ENCODE results near the gene ABCA4. TPM values are rescaled to one million over a fixed set of nuclear protein-coding genes. Genes with fewer than 3 reads are reported as not detected.
A peak's percentile ranks its signal among the peaks of the same experiment; 100 is the strongest.

ABCA4 gene
- total and polyA plus RNA-seq, 2 donors (not counting 3 experiments of a cell fraction or from before 2014, with no cell fraction given): 2.3 to 4.9 TPM

- Histone ChIP-seq H3K27me3 (ENCODE audit: control insufficient read depth in 2 of 2, insufficient read depth in 2 of 2, low read length in 2 of 2) (no peaks in the 10 kb centered on the region), H3K79me2 (ENCODE audit: control insufficient read depth, insufficient read depth, low read length) (no peaks in the 10 kb centered on the region), H3K36me3 (ENCODE audit: control insufficient read depth in 2 of 2, extremely low read depth in 1 of 2, insufficient read depth in 2 of 2, low read length in 2 of 2) (no peaks in the 10 kb centered on the region), H3K4me2 (ENCODE audit: insufficient read depth, low read length) (peak overlapping the region; percentile 33), H2AFZ (ENCODE audit: low read depth, low read length) (no peak overlapping the region), H3K4me3 (replicated peaks in 1 of 3; ENCODE audit: insufficient read depth in 1 of 3, low read depth in 1 of 3, low read length in 3 of 3) (no peak overlapping the region), H3K27ac (ENCODE audit: insufficient read depth, low read depth, low read length) (peak overlapping the region; percentile 100), H4K20me1 (replicated peaks; ENCODE audit: control insufficient read depth, extremely low read depth, insufficient read depth, low read length) (no peaks in the 10 kb centered on the region), H3K9me3 (replicated peaks; ENCODE audit: control insufficient read depth, insufficient read depth, low read length) (no peaks in the 10 kb centered on the region), H3K4me1 (ENCODE audit: control insufficient read depth, extremely low read depth, insufficient read depth, low read length) (peaks cover 75% of the 10 kb centered on the region), H3K9ac (replicated peaks; ENCODE audit: extremely low read depth, insufficient read depth, low read length) (peak overlapping the region; percentile 96), H3K9me1 (replicated peaks; ENCODE audit: control insufficient read depth, extremely low read depth, insufficient read depth, low read length) (no peaks in the 10 kb centered on the region)
- intact Hi-C loops (cut with micrococcal nuclease) (loop anchor here (2.0 kb wide), 3 partner anchors 73 to 167 kb away; partner anchors contain the start of gene ARHGAP29), dilution Hi-C loops (cut with MboI; ENCODE audit: extremely low pct_ligation_motif_present, low sequenced_read_pairs) (no loop called here)
- TF ChIP-seq EZH2 (IDR thresholded peaks at IDR 0.05; ENCODE audit: borderline replicate concordance, low read depth, low read length, severe bottlenecking) (no peak), GATA2 (IDR thresholded peaks at IDR 0.05; ENCODE audit: insufficient read depth, insufficient read length, low read depth, low read length) (no peak), MAX (IDR thresholded peaks at IDR 0.05; ENCODE audit: insufficient read depth, insufficient read length) (no peak), POLR2AphosphoS5 (IDR thresholded peaks at IDR 0.05; ENCODE audit: insufficient read depth, low read depth, low read length) (no peak), FOS (IDR thresholded peaks at IDR 0.05; ENCODE audit: borderline replicate concordance, insufficient read depth, low read length) (no peak), JUN (IDR thresholded peaks at IDR 0.05; ENCODE audit: borderline replicate concordance, insufficient read depth, insufficient read length, low read depth) (no peak), MYC (IDR thresholded peaks at IDR 0.05; ENCODE audit: low read depth, low read length) (no peak), POLR2A (IDR thresholded peaks at IDR 0.05; ENCODE audit: low read depth, low read length) (no peak)
- TF ChIP-seq, protein P1, sequence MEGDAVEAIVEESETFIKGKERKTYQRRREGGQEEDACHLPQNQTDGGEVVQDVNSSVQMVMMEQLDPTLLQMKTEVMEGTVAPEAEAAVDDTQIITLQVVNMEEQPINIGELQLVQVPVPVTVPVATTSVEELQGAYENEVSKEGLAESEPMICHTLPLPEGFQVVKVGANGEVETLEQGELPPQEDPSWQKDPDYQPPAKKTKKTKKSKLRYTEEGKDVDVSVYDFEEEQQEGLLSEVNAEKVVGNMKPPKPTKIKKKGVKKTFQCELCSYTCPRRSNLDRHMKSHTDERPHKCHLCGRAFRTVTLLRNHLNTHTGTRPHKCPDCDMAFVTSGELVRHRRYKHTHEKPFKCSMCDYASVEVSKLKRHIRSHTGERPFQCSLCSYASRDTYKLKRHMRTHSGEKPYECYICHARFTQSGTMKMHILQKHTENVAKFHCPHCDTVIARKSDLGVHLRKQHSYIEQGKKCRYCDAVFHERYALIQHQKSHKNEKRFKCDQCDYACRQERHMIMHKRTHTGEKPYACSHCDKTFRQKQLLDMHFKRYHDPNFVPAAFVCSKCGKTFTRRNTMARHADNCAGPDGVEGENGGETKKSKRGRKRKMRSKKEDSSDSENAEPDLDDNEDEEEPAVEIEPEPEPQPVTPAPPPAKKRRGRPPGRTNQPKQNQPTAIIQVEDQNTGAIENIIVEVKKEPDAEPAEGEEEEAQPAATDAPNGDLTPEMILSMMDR (IDR thresholded peaks at IDR 0.05; ENCODE audit: extremely low read depth in 1 of 2, insufficient read depth in 1 of 2, low read depth in 1 of 2, low read length in 2 of 2): no peak
- no peak for DNase-seq (ENCODE audit: low read depth, low spot score)
- FAIRE-seq: peak; percentile 87
- ChIA-PET POLR2A (interaction anchor here (1.4 to 2.2 kb wide), 4 partner anchors 23 to 167 kb away, joined by 5 to 15 read pairs (median 8); partner anchors contain the start of gene ARHGAP29), CTCF (interaction anchor here (0.7 to 4.1 kb wide), 11 partner anchors 8 to 266 kb away, joined by 3 to 19 read pairs (median 6); no protein-coding TSS in a partner anchor)
- BruUV-seq (replicated peaks): no TSS peak
Observed at GRCh38 chr1:94069919-94070285, 51.0 kb downstream of the ABCA4 start.

Measured in endothelial cell of umbilical vein (primary cell).